OCI-LY7 (cell line): ENCODE results near the gene PSD4.

Experiments used
- EZH2phosphoT487 ChIP-seq: fragments of 200-600 bp; sonication (generic); IDR thresholded peaks from 2 replicates; pipeline ENCODE4 v1.6.1; 2018; ENCODE audit warnings: low read depth, borderline replicate concordance, mild to moderate bottlenecking, mixed run types, antibody characterized with exemption, low read length, moderate library complexity, mixed read lengths
- TF ChIP-seq, protein P1 (sequence below): fragments of 200-600 bp; sonication (generic); conservative IDR thresholded peaks from 2 replicates; pipeline ENCODE4 v1.5.1; 2014; ENCODE audit warnings: mild to moderate bottlenecking, antibody characterized with exemption, low read length, moderate library complexity, mixed read lengths

GRCh38 chr2:113155331-113155730, 18.4 kb upstream of the PSD4 start:
- TF ChIP-seq, protein P1, sequence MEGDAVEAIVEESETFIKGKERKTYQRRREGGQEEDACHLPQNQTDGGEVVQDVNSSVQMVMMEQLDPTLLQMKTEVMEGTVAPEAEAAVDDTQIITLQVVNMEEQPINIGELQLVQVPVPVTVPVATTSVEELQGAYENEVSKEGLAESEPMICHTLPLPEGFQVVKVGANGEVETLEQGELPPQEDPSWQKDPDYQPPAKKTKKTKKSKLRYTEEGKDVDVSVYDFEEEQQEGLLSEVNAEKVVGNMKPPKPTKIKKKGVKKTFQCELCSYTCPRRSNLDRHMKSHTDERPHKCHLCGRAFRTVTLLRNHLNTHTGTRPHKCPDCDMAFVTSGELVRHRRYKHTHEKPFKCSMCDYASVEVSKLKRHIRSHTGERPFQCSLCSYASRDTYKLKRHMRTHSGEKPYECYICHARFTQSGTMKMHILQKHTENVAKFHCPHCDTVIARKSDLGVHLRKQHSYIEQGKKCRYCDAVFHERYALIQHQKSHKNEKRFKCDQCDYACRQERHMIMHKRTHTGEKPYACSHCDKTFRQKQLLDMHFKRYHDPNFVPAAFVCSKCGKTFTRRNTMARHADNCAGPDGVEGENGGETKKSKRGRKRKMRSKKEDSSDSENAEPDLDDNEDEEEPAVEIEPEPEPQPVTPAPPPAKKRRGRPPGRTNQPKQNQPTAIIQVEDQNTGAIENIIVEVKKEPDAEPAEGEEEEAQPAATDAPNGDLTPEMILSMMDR: no peak
- TF ChIP-seq EZH2phosphoT487: no peak
